ENCODE measurements around the gene RRP7A.

DNA sequence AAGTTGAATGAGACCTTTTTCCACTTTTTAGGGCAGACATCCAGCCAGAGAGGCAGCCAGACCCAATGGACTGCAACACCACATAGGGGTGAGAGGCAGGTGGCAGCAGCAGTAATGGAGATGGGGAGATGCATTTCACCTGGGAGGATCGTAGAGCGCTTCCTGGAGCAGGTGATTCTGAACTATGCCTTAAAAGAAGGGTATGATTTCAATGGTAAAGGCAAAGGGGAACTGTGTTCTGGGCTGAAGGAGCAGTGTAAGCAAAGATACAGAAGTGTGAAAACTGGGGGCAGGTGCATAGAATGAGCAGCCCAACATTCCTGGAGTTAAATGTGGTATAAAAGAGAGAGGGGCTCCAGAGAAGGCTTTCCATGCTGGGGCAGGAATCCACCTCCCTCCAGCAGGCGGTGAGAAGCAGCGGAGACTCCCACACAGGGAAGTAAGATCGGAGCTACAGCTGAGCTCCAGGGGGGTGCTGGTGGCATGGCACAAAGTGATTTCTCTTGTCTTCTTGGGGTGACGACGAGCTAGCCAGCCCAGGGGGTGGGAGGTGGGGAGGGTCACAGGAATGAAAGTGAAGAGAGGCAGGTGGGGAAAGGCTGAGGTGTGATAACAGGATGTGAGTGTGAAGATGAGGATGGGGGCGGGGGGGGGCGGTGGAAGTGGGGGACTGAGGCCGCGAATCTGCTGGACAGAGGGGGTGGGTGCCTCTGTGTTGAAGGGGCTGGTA, 29.9 kb upstream of the RRP7A start:
- TF ChIP-seq, protein P1, sequence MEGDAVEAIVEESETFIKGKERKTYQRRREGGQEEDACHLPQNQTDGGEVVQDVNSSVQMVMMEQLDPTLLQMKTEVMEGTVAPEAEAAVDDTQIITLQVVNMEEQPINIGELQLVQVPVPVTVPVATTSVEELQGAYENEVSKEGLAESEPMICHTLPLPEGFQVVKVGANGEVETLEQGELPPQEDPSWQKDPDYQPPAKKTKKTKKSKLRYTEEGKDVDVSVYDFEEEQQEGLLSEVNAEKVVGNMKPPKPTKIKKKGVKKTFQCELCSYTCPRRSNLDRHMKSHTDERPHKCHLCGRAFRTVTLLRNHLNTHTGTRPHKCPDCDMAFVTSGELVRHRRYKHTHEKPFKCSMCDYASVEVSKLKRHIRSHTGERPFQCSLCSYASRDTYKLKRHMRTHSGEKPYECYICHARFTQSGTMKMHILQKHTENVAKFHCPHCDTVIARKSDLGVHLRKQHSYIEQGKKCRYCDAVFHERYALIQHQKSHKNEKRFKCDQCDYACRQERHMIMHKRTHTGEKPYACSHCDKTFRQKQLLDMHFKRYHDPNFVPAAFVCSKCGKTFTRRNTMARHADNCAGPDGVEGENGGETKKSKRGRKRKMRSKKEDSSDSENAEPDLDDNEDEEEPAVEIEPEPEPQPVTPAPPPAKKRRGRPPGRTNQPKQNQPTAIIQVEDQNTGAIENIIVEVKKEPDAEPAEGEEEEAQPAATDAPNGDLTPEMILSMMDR (IDR thresholded peaks at IDR 0.05) = no peak
- TF ChIP-seq POLR2A (IDR thresholded peaks at IDR 0.05; ENCODE audit: low read depth) (no peak), EP300 (IDR thresholded peaks at IDR 0.05) (no peak), POLR2AphosphoS5 (IDR thresholded peaks at IDR 0.05) (no peak)

Measured in esophagus muscularis mucosa (tissue), 4 donors.